NCI-H524 treated with DMSO at 0.1 percent for 48 hours (cell line): ENCODE results near the gene GTPBP10.

Source experiments
- DNase-seq: peaks from one replicate; lab custom pipeline; 2025; lab: John Stamatoyannopoulos, UW

The GTPBP10 gene

DNA sequence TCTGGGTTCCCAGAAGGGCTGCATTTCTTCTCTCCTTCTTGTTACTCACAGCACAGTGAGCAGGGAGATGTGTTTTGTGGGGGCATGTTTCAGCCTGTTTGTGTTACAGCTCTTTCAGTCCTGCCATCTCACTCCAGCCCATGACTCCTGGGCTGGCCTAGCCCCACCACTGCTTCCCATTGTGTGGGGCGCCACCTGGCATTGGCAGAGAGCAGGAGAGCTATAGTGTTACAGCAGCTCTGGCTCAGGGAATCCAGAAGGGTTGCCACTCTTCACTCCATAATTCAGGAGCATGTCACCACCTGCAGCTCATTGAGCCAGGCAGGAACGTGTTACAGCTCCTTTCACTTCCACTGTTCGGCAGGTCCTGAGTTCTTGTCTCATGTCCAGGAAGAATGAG is 86.7 kb downstream of the GTPBP10 start:
- DNase-seq, result no peak
